Spleen (tissue), 11 donors: ENCODE results near the gene IL1RN. TPM values are rescaled to one million over a fixed set of nuclear protein-coding genes. Genes with fewer than 3 reads are reported as not detected.
A peak's percentile ranks its signal among the peaks of the same experiment; 100 is the strongest.
"Not testable (repeated sequence)": the region's sequence is repeated elsewhere in the genome, so short reads cannot be mapped to it uniquely, and the experiment has no call there.

Experiments used
- DNase-seq: peaks from one replicate; pipeline ENCODE4 v3.0.0-alpha.2; 2020
- H3K27ac ChIP-seq, 8 donors: fragments of 200-600 bp; sonication (generic) in 7 of 8; 1 replicate in 4 of 8; 2 replicates in 4 of 8; pipeline versions ENCODE4 v1.5.0 to v1.8.0; 2016 to 2021; ENCODE audit warnings: inconsistent platforms in 4 of 8, mild to moderate bottlenecking in 4 of 8, moderate library complexity in 1 of 8
- H3K27me3 ChIP-seq, 7 donors: fragments of 200-600 bp; sonication (generic) in 6 of 7; replicated peaks in 1 of 7; 1 replicate in 4 of 7; 2 replicates in 3 of 7; pipeline versions ENCODE4 v1.5.0 to v1.8.0; 2016 to 2021; ENCODE audit warnings: inconsistent platforms in 3 of 7, mild to moderate bottlenecking in 1 of 7
- H3K36me3 ChIP-seq, 6 donors: fragments of 200-600 bp; sonication (generic) in 5 of 6; 1 replicate in 4 of 6; 2 replicates in 2 of 6; pipeline versions ENCODE4 v1.5.0 to v1.8.0; 2016 to 2021; ENCODE audit warnings: inconsistent platforms in 2 of 6
- H3K4me1 ChIP-seq, 6 donors: fragments of 200-600 bp; sonication (generic) in 5 of 6; 1 replicate in 3 of 6; 2 replicates in 3 of 6; pipeline versions ENCODE4 v1.5.0 to v1.8.0; 2016 to 2021; ENCODE audit warnings: inconsistent platforms in 3 of 6
- H3K4me3 ChIP-seq, 8 donors: fragments of 200-600 bp; sonication (generic) in 7 of 8; 1 replicate in 4 of 8; 2 replicates in 4 of 8; pipeline versions ENCODE4 v1.5.0 to v1.8.0; 2016 to 2021; ENCODE audit warnings: inconsistent platforms in 4 of 8, mild to moderate bottlenecking in 4 of 8, moderate library complexity in 2 of 8
- H3K9me3 ChIP-seq, 8 donors: fragments of 200-600 bp; sonication (generic) in 7 of 8; 1 replicate in 4 of 8; 2 replicates in 4 of 8; pipeline versions ENCODE4 v1.5.0 to v1.8.0; 2016 to 2021; ENCODE audit warnings: inconsistent platforms in 4 of 8
- CTCF ChIP-seq, 11 experiments: fragments of 200-600 bp in 7 of 11; fragments of 450-650 bp in 4 of 11; sonication (generic) in 4 of 11; IDR thresholded peaks in 8 of 11; conservative IDR thresholded peaks in 3 of 11; 1 replicate in 7 of 11; 2 replicates in 4 of 11; pipeline versions ENCODE4 v1.4.0 to v1.8.0; 2016 to 2021; ENCODE audit warnings: antibody characterized with exemption in 11 of 11, inconsistent platforms in 4 of 11, mild to moderate bottlenecking in 1 of 11
- POLR2A ChIP-seq, 3 donors: fragments of 450-650 bp; IDR thresholded peaks; one replicate each; pipeline ENCODE4 v1.5.1; 2017; ENCODE audit warnings: antibody characterized with exemption in 3 of 3, mild to moderate bottlenecking in 1 of 3
- POLR2AphosphoS5 ChIP-seq, 3 donors: sonication (generic); formaldehyde crosslinking; IDR thresholded peaks; one replicate each; pipeline ENCODE4 v1.5.1; 2017; ENCODE audit warnings: antibody characterized with exemption in 3 of 3
- WGBS, 5 donors: extraction: QIAGEN DNeasy Blood & Tissue Kit in 3 of 5; methylation state at CpG; one replicate each; pipeline versions ENCODE4 v1.1.5 to v1.1.7; 2013 to 2018; 5-methylcytosine and 5-hydroxymethylcytosine counted together
- intact Hi-C: fragments of 100-400 bp; cut with DNase I; formaldehyde crosslinking; loops from one replicate; pipeline ENCODE4 v1.15.0; 2023; ENCODE audit warnings: low total_unique reads
- polyA plus RNA-seq, 3 donors: library from polyadenylated mRNA; stranded (reverse); fragments of 200-250 nt; gene quantifications; one replicate each; pipeline ENCODE4 v1.2.1, GENCODE V29; 2013
- total RNA-seq, 7 donors: library from RNA; depleted of rRNA in 3 of 7; stranded (reverse); fragments of >200 nt in 3 of 7; fragmentation: NEBNext Ultra II Directional in 4 of 7; extraction: Animal tissue kit (Norgen Biotek cat#: 25700) in 4 of 7; gene quantifications; one replicate each; pipeline versions ENCODE4 v1.1.0 to v1.2.1, GENCODE V29; 2016 to 2021
- donor health status: healthy with polysubstance abuse.
- donor health status: DM: no; HTN: no; CAD: no; lungs with moderate emphysema.
- donor health status: DM: no; HTN: no; CAD: no.
- donor health status: Bipolar disorder and iron deficiency.
- donor health status: healthy.
- donor health status: DM: no; HTN: no; CAD: no.
- donor health status: DM: yes; HTN: yes; CAD: no.

Gene IL1RN
- total and polyA plus RNA-seq, 10 donors, result 1.9 to 53.9 (median 12.0) TPM

- intact Hi-C loops, result no loop called here
- Histone ChIP-seq H3K4me1 (peaks cover 0 to 21% (median 3%) of the 10 kb centered on the region in 6 donors), H3K4me3 (no peak overlapping the region), H3K9me3 (peaks cover 0 to 16% (median 6%) of the 10 kb centered on the region in 8 donors), H3K36me3 (no peaks in the 10 kb centered on the region), H3K27me3 (no peaks in the 10 kb centered on the region), H3K27ac (no peak overlapping the region)
- no peak for DNase-seq
- no peak for TF ChIP-seq CTCF (IDR thresholded peaks at IDR 0.05 in 8 of 11, conservative IDR thresholded peaks at IDR 0.05 in 3 of 11)
- no peak for TF ChIP-seq POLR2A (IDR thresholded peaks at IDR 0.05)
- TF ChIP-seq POLR2AphosphoS5 (IDR thresholded peaks at IDR 0.05), result no peak
- 86 to 94% (median 90%) methylated on average over 5 of the region's 5 CpGs for WGBS, 5 donors
These were observed 34.4 kb upstream of the IL1RN start for GRCh38 chr2:113092864-113093612.

DNA sequence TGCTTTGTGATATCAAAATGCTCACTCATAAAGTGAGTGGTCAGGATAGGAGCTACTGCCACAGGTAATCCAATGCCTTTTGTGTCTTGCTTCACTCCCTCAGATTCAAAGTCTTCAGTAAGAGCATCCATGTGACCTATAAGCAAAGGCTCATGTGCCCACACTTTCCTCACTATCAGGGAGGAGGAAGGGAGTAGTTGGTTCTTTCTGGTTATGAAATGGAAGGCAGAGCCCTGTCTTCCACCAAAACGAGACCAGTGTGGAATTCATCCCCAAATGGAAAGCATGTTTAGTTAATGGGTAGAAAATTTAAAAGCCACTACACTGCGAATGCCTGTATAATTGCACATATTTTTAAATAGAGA lies 33.8 kb upstream of the IL1RN start:
- Histone ChIP-seq H3K27ac (no peak overlapping the region), H3K4me3 (no peak overlapping the region), H3K4me1 (peaks cover 0 to 27% (median 4%) of the 10 kb centered on the region in 6 donors), H3K36me3 (no peaks in the 10 kb centered on the region), H3K27me3 (no peaks in the 10 kb centered on the region), H3K9me3 (peaks cover 0 to 16% (median 6%) of the 10 kb centered on the region in 8 donors)
- WGBS, 5 donors, result 43 to 64% (median 55%) methylated on average over 2 of the region's 2 CpGs
- no peak for TF ChIP-seq POLR2A (IDR thresholded peaks at IDR 0.05)
- no peak for TF ChIP-seq CTCF (IDR thresholded peaks at IDR 0.05 in 8 of 11, conservative IDR thresholded peaks at IDR 0.05 in 3 of 11)
- no peak for TF ChIP-seq POLR2AphosphoS5 (IDR thresholded peaks at IDR 0.05)
- intact Hi-C loops, result no loop called here
- no peak for DNase-seq

- H3K4me3 ChIP-seq, H3K27me3 ChIP-seq, H3K36me3 ChIP-seq, DNase-seq, intact Hi-C loops, H3K27ac ChIP-seq: not testable (repeated sequence)
- Histone ChIP-seq H3K9me3 (peaks cover 0 to 16% (median 6%) of the 10 kb centered on the region in 8 donors), H3K4me1 (peaks cover 0 to 12% (median 0%) of the 10 kb centered on the region in 6 donors)
- WGBS, 5 donors, result 89 to 97% (median 95%) methylated on average over 9 to 14 of the region's 14 CpGs
These were observed 31.1 kb upstream of the IL1RN start for GRCh38 chr2:113096306-113096705.

DNA sequence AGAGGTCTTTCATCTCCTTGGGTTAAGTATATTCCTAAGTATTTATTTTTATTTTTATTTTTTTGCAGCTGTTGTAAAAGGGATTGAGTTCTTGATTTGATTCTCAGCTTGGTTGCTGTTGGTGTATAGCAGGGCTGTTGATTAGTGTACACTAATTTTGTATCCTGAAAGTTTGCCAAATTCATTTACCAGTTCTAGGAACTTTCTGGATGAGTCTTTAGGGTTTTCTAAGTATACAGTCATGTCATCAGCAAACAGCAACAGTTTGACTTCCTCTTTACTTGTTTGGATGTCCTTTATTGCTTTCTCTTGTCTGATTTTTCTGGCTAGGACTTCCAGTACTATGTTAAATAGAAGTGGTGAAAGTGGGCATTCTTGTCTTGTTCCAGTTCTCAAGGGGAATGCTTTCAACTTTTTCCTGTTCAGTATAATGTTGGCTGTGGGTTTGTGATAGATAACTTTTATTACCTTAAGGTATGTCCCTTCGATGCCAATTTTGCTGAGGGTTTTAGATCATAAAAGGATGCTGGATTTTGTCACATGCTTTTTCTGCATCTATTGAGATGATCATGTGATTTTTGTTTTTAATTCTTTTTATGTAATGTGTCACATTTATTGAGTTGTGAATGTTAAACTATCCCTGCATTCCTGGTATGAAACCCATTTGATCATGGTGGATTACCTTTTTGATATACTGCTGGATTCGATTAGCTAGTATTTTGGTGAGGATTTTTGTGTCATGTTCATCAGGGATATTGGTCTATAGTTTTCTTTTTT lies 30.4 kb upstream of the IL1RN start:
- H3K4me3 ChIP-seq, H3K36me3 ChIP-seq, H3K27ac ChIP-seq, DNase-seq, intact Hi-C loops, H3K27me3 ChIP-seq: not testable (repeated sequence)
- 42 to 97% (median 91%) methylated on average over 2 of the region's 2 CpGs for WGBS, 5 donors
- Histone ChIP-seq H3K9me3 (peaks cover 0 to 19% (median 6%) of the 10 kb centered on the region in 8 donors), H3K4me1 (peaks cover 0 to 12% (median 0%) of the 10 kb centered on the region in 6 donors)

GRCh38 chr2:113098041-113098440 lies 29.4 kb upstream of the IL1RN start:
- Histone ChIP-seq H3K27me3 (no peaks in the 10 kb centered on the region), H3K9me3 (peaks cover 0 to 27% (median 6%) of the 10 kb centered on the region in 8 donors), H3K4me3 (peak overlapping the region in 1 of 8 donors; percentile 32), H3K36me3 (no peaks in the 10 kb centered on the region), H3K4me1 (peaks cover 0 to 12% (median 0%) of the 10 kb centered on the region in 6 donors), H3K27ac (peak overlapping the region in 3 of 8 donors; percentile 30 to 50 (median 47))
- TF ChIP-seq CTCF (IDR thresholded peaks at IDR 0.05 in 8 of 11, conservative IDR thresholded peaks at IDR 0.05 in 3 of 11) (no peak), POLR2A (IDR thresholded peaks at IDR 0.05) (no peak), POLR2AphosphoS5 (IDR thresholded peaks at IDR 0.05) (no peak)
- intact Hi-C loops, result no loop called here
- DNase-seq, result no peak
- WGBS, 5 donors, result 61 to 75% (median 64%) methylated on average over 4 of the region's 4 CpGs
